Mesothelial cell of epicardium (in vitro differentiated cells): ENCODE measurements around the gene UXT. TPM values are rescaled to one million over a fixed set of nuclear protein-coding genes. Genes with fewer than 3 reads are reported as not detected.

ENCODE experiments used
- DNase-seq, 2 experiments: peaks; one replicate each; pipeline ENCODE4 v3.0.0; 2021; ENCODE audit warnings: low spot score in 2 of 2; ENCODE audit not compliant: unreplicated experiment in 2 of 2
- H3K27ac Mint-ChIP-seq: 2 replicates; pipeline ENCODE4 v1.8.0; 2021; ENCODE audit warnings: mixed read lengths
- H3K27me3 Mint-ChIP-seq: 2 replicates; pipeline ENCODE4 v1.8.0; 2021; ENCODE audit warnings: low read depth, mixed read lengths
- H3K36me3 Mint-ChIP-seq: 2 replicates; pipeline ENCODE4 v1.8.0; 2021; ENCODE audit warnings: mixed read lengths
- H3K4me1 Mint-ChIP-seq: 2 replicates; pipeline ENCODE4 v1.8.0; 2021; ENCODE audit warnings: mixed read lengths
- H3K4me3 Mint-ChIP-seq: 2 replicates; pipeline ENCODE4 v1.8.0; 2021; ENCODE audit warnings: mild to moderate bottlenecking, moderate library complexity, mixed read lengths
- H3K9me3 Mint-ChIP-seq: 2 replicates; pipeline ENCODE4 v1.8.0; 2021; ENCODE audit warnings: mixed read lengths
- total RNA-seq: library from RNA; stranded (reverse); gene quantifications from 3 replicates; pipeline ENCODE4 v1.2.1, GENCODE V29; 2021
- TF ChIP-seq, protein P1 (sequence below): fragments of 200-600 bp; sonication (generic); IDR thresholded peaks from one replicate; pipeline ENCODE4 v1.5.0; 2021; ENCODE audit warnings: antibody characterized with exemption; ENCODE audit not compliant: unreplicated experiment

UXT gene
- total RNA-seq, 1 donor from 2014 or later: 71.4 TPM

- Mint-ChIP-seq H3K4me3 (no peak overlapping the region), H3K4me1 (no peaks in the 10 kb centered on the region), H3K36me3 (no peaks in the 10 kb centered on the region), H3K27me3 (peaks cover 20% of the 10 kb centered on the region), H3K27ac (no peak overlapping the region), H3K9me3 (peaks cover 4% of the 10 kb centered on the region)
- TF ChIP-seq, protein P1, sequence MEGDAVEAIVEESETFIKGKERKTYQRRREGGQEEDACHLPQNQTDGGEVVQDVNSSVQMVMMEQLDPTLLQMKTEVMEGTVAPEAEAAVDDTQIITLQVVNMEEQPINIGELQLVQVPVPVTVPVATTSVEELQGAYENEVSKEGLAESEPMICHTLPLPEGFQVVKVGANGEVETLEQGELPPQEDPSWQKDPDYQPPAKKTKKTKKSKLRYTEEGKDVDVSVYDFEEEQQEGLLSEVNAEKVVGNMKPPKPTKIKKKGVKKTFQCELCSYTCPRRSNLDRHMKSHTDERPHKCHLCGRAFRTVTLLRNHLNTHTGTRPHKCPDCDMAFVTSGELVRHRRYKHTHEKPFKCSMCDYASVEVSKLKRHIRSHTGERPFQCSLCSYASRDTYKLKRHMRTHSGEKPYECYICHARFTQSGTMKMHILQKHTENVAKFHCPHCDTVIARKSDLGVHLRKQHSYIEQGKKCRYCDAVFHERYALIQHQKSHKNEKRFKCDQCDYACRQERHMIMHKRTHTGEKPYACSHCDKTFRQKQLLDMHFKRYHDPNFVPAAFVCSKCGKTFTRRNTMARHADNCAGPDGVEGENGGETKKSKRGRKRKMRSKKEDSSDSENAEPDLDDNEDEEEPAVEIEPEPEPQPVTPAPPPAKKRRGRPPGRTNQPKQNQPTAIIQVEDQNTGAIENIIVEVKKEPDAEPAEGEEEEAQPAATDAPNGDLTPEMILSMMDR: no peak
- no peak for DNase-seq
Measured at GRCh38 chrX:47612418-47612817, 46.6 kb downstream of the UXT start.

- no peaks in the 10 kb centered on the region for H3K4me1 Mint-ChIP-seq
- DNase-seq: no peak
- H3K27ac Mint-ChIP-seq: no peak overlapping the region
- TF ChIP-seq, protein P1: no peak
- peaks cover 19% of the 10 kb centered on the region for H3K27me3 Mint-ChIP-seq
- H3K36me3 Mint-ChIP-seq: no peaks in the 10 kb centered on the region
- H3K4me3 Mint-ChIP-seq: no peak overlapping the region
- peaks cover 4% of the 10 kb centered on the region for H3K9me3 Mint-ChIP-seq
Measured at GRCh38 chrX:47611926-47612325, 47.1 kb downstream of the UXT start.

DNA sequence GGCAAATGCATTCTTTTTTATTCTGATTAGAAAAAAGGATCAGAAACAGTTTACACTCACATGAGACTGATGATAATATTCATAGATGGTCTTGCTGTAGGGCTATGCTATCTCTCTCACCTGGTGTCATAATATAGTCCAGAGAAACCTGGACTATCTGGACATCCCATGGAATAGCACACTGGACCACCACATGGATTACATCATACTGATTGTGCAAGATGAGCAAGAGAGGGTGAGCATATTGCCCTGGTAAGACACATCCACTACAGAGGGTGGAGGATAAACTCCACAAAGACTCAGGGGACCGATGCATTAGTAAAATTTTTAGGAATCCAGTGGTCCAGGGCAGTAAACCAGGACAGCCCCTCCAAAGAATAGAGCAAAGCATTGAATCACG, 47.5 kb downstream of the UXT start:
- TF ChIP-seq, protein P1: no peak
- Mint-ChIP-seq H3K27ac (no peak overlapping the region), H3K4me1 (no peaks in the 10 kb centered on the region), H3K27me3 (peaks cover 15% of the 10 kb centered on the region), H3K9me3 (peaks cover 4% of the 10 kb centered on the region), H3K36me3 (no peaks in the 10 kb centered on the region), H3K4me3 (no peak overlapping the region)
- no peak for DNase-seq

- Mint-ChIP-seq H3K27me3 (peaks cover 10% of the 10 kb centered on the region), H3K4me1 (no peaks in the 10 kb centered on the region), H3K4me3 (no peak overlapping the region), H3K27ac (no peak overlapping the region), H3K36me3 (no peaks in the 10 kb centered on the region), H3K9me3 (peaks cover 4% of the 10 kb centered on the region)
- no peak for DNase-seq
- TF ChIP-seq, protein P1: no peak
Measured at GRCh38 chrX:47610511-47610910, 48.5 kb downstream of the UXT start.

DNA sequence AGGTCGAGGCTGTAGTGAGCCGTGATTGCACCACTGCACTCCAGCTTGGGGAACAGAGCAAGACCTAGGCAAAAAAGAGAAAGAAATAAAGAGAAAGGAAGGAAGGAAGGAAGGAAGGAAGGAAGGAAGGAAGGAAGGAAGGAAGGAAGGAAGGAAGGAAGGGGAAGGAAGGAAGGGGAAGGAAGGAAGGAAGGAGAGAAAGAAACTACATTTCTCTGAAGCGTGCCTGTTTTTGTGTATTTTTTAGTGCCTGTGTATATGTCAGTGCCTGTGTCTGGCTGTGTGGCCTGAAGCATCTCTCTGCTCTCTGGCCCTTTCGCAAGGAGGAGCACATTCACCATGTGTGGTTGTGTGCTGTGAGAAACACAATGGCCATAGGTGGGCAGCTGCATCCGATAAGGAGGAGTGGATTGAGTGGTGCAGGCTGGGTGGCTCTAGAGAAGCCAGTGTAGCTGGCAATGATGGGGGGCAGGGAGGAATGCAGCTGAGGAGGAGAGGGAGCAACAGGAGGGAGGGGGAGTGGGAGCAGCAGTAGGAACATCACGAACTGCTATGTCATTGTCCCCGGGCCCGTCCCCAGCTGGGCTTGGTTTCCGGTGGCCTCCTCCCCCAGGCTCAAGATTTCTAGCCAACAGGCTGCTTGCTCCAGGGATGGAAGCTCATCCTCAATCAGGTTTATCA, 50.7 kb downstream of the UXT start:
- DNase-seq: no peak
- H3K4me3 Mint-ChIP-seq: no peak overlapping the region
- peaks cover 4% of the 10 kb centered on the region for H3K9me3 Mint-ChIP-seq
- no peaks in the 10 kb centered on the region for H3K36me3 Mint-ChIP-seq
- H3K27ac Mint-ChIP-seq: no peak overlapping the region
- no peaks in the 10 kb centered on the region for H3K4me1 Mint-ChIP-seq
- H3K27me3 Mint-ChIP-seq: peaks cover 11% of the 10 kb centered on the region
- TF ChIP-seq, protein P1: no peak
